Measurements from ENCODE around the gene HLF.

HLF gene

GRCh38 chr17:55271958-55272710 is 7.4 kb downstream of the HLF start:
- no peak for FAIRE-seq
- no peak for TF ChIP-seq PAX5 (IDR thresholded peaks at IDR 0.05; ENCODE audit: insufficient read depth, low read length, severe bottlenecking)
- no peak for TF ChIP-seq TAF1 (IDR thresholded peaks at IDR 0.05; ENCODE audit: low read depth, low read length)
- TF ChIP-seq SPI1 (IDR thresholded peaks at IDR 0.05; ENCODE audit: low read depth, low read length) = no peak
- no peak for TF ChIP-seq POU2F2 (IDR thresholded peaks at IDR 0.05; ENCODE audit: low read depth, low read length)
- TF ChIP-seq POLR2A (IDR thresholded peaks at IDR 0.05; ENCODE audit: low read depth, low read length) = no peak
- DNase-seq (ENCODE audit: insufficient read length, low spot score) = no peak

- TF ChIP-seq POLR2A (IDR thresholded peaks at IDR 0.05; ENCODE audit: low read depth, low read length) = no peak
- no peak for TF ChIP-seq TAF1 (IDR thresholded peaks at IDR 0.05; ENCODE audit: low read depth, low read length)
- TF ChIP-seq SPI1 (IDR thresholded peaks at IDR 0.05; ENCODE audit: low read depth, low read length) = no peak
- no peak for FAIRE-seq
- no peak for DNase-seq (ENCODE audit: insufficient read length, low spot score)
Observed at GRCh38 chr17:55272711-55273578, 8.2 kb downstream of the HLF start.

DNA sequence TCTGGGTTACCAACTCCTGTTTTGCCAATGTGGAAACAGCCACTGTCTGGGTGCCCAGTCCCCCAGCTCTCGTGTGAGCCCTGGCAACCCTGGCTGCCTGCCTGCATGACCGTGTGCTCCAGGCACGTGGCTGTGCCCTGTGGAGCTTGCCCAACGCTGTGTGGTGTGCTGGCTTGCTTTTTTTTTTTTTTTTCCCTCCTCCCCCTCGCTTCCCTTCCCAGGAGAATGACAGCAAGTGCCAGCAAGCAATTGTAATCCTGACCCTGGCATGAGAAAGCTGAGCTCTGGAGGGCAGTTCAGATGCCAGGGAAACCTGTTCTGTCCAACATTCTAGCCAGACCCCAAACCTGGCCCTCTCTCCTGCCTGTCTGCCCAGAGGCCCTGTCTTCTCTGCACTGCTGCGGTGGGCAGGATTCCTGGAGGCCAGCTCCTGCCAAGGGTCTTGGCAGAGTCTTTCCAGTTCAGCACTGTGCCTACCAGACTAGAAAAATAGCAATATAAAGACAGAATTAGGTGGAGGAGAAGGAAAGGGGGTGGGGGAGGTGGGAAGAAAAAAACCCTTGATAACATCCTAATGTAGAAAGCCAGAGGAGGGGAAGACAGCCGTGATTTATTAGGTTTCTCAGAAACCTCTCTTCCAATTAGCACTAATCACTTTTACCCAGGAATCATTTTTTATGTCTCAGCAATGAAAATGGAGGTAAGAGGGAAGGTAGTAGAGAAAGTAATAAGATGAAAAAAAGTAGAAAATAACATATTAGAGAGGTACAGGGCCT is 9.0 kb downstream of the HLF start:
- DNase-seq (ENCODE audit: insufficient read length, low spot score) = no peak
- TF ChIP-seq POLR2A (IDR thresholded peaks at IDR 0.05; ENCODE audit: low read depth, low read length) (no peak), POU2F2 (IDR thresholded peaks at IDR 0.05; ENCODE audit: low read depth, low read length) (no peak), TAF1 (IDR thresholded peaks at IDR 0.05; ENCODE audit: low read depth, low read length) (no peak), SPI1 (IDR thresholded peaks at IDR 0.05; ENCODE audit: low read depth, low read length) (no peak), POLR2AphosphoS5 (IDR thresholded peaks at IDR 0.05; ENCODE audit: low read depth, low read length) (no peak), PAX5 (IDR thresholded peaks at IDR 0.05; ENCODE audit: insufficient read depth, low read length, severe bottlenecking) (no peak)
- no peak for FAIRE-seq

DNA sequence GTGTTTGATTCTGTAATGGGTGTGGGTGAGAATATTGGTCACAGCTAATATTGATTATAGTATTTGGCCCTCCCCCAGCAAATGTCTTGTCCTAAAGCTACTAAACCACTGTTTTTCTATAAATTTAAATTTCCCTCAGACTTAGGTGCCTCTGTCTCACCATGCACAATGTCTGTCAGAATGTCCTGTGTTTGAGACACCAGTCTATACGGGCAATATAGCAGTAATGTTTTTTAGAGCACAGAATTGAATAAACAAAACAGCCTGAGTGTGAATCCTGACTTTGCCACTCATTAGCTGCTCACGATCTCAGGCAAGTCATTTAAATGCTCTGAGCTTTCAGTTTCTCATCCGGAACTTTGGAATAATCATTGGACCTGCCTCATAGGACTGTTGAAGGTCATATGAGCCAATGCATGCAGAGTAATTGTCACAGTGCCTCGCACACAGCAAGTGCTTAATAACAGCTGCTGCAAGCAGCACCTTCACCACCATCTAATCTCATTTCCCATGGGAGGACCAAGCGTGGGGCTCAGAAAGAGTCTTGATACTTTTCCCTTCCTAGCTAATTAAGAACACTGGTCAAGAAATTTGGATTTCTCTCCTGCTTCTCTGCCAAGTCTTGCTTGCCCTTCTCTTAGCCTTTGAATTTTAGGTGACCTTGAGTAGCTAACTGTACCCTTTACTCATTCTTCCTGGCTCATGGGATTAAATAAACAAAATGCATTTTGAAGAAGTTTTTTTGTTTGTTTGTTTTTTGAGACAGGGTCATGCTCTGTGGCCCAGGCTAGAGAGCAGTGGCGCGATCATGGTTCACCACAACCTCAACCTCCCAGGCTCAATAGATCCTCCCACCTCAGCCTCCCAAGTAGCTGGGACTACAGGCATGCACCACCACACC is 9.8 kb downstream of the HLF start:
- TF ChIP-seq POLR2AphosphoS5 (IDR thresholded peaks at IDR 0.05; ENCODE audit: low read depth, low read length) (no peak), TAF1 (IDR thresholded peaks at IDR 0.05; ENCODE audit: low read depth, low read length) (no peak), POLR2A (IDR thresholded peaks at IDR 0.05; ENCODE audit: low read depth, low read length) (no peak), PAX5 (IDR thresholded peaks at IDR 0.05; ENCODE audit: insufficient read depth, low read length, severe bottlenecking) (no peak), SPI1 (IDR thresholded peaks at IDR 0.05; ENCODE audit: low read depth, low read length) (no peak), POU2F2 (IDR thresholded peaks at IDR 0.05; ENCODE audit: low read depth, low read length) (no peak)
- FAIRE-seq (no peak), DNase-seq (ENCODE audit: insufficient read length, low spot score) (no peak)

GRCh38 chr17:55275894-55276804 is 11.4 kb downstream of the HLF start:
- TF ChIP-seq PAX5 (IDR thresholded peaks at IDR 0.05; ENCODE audit: insufficient read depth, low read length, severe bottlenecking) = no peak
- TF ChIP-seq SPI1 (IDR thresholded peaks at IDR 0.05; ENCODE audit: low read depth, low read length) = no peak
- no peak for TF ChIP-seq POLR2AphosphoS5 (IDR thresholded peaks at IDR 0.05; ENCODE audit: low read depth, low read length)
- TF ChIP-seq TAF1 (IDR thresholded peaks at IDR 0.05; ENCODE audit: low read depth, low read length) = no peak
- no peak for TF ChIP-seq POLR2A (IDR thresholded peaks at IDR 0.05; ENCODE audit: low read depth, low read length)
- no peak for TF ChIP-seq POU2F2 (IDR thresholded peaks at IDR 0.05; ENCODE audit: low read depth, low read length)
- no peak for DNase-seq (ENCODE audit: insufficient read length, low spot score)
- FAIRE-seq = no peak

GRCh38 chr17:55278173-55278961 is 13.6 kb downstream of the HLF start:
- no peak for DNase-seq (ENCODE audit: insufficient read length, low spot score)
- FAIRE-seq = no peak
- TF ChIP-seq POLR2AphosphoS5 (IDR thresholded peaks at IDR 0.05; ENCODE audit: low read depth, low read length) = no peak
- no peak for TF ChIP-seq SPI1 (IDR thresholded peaks at IDR 0.05; ENCODE audit: low read depth, low read length)
- no peak for TF ChIP-seq PAX5 (IDR thresholded peaks at IDR 0.05; ENCODE audit: insufficient read depth, low read length, severe bottlenecking)
- TF ChIP-seq POLR2A (IDR thresholded peaks at IDR 0.05; ENCODE audit: low read depth, low read length) = no peak
- no peak for TF ChIP-seq TAF1 (IDR thresholded peaks at IDR 0.05; ENCODE audit: low read depth, low read length)
- TF ChIP-seq POU2F2 (IDR thresholded peaks at IDR 0.05; ENCODE audit: low read depth, low read length) = no peak

DNA sequence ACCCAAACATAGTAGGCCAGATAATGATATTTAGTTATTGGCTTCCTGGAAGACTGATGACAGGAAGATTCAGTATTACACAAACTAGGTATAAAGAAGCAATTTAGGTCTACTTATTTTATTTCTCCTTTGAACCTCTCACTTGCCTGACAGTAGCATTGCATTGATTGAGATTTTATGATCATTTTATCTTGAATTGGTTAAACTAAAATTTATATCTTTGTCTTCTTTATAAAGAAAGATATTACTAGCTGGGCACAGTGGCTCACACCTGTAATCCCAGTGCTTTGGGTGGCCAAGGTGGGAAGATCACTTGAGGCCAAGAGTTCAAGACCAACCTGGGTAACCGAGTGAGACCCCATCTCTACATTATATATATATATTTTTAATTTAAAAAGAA is 14.4 kb downstream of the HLF start:
- FAIRE-seq (no peak), DNase-seq (ENCODE audit: insufficient read length, low spot score) (no peak)
- TF ChIP-seq SPI1 (IDR thresholded peaks at IDR 0.05; ENCODE audit: low read depth, low read length) (no peak), POLR2AphosphoS5 (IDR thresholded peaks at IDR 0.05; ENCODE audit: low read depth, low read length) (no peak), PAX5 (IDR thresholded peaks at IDR 0.05; ENCODE audit: insufficient read depth, low read length, severe bottlenecking) (no peak), POU2F2 (IDR thresholded peaks at IDR 0.05; ENCODE audit: low read depth, low read length) (no peak)
